Activated CD8-positive, alpha-beta T cell treated with anti-CD3 and anti-CD28 coated beads, Interleukin-2, amount 10 ng/mL, durations not matched to agents 7 days and 5 days (primary cell): Measurements from ENCODE around the gene MUC4. TPM values are rescaled to one million over a fixed set of nuclear protein-coding genes. Genes with fewer than 3 reads are reported as not detected.
A peak's percentile ranks its signal among the peaks of the same experiment; 100 is the strongest.

Experiments used
- ATAC-seq: fragments of 150-1000 bp; cut with Tn5 transposase; one replicate; pipeline ENCODE4 v1.10.0; 2021; ENCODE audit warnings: moderate library complexity
- CTCF ChIA-PET: fragments of 350-600 bp; sonication (Branson Sonifier 250); formaldehyde crosslinking; loops from one replicate; lab custom pipeline; 2021; ENCODE audit warnings: antibody characterized with exemption; lab: Charles Lee
- POLR2A ChIA-PET: fragments of 350-600 bp; sonication (Branson Sonifier 250); formaldehyde crosslinking; loops from one replicate; lab custom pipeline; 2021; ENCODE audit warnings: antibody characterized with exemption; lab: Charles Lee
- DNase-seq: peaks from one replicate; pipeline ENCODE4 v3.0.0-alpha.2; 2020
- H3K27ac Mint-ChIP-seq: one replicate; pipeline ENCODE4 v1.8.0; 2021; ENCODE audit warnings: mild to moderate bottlenecking, mixed read lengths
- H3K27me3 Mint-ChIP-seq: one replicate; pipeline ENCODE4 v1.8.0; 2021; ENCODE audit warnings: low read depth, mixed read lengths
- H3K36me3 Mint-ChIP-seq: one replicate; pipeline ENCODE4 v1.8.0; 2021; ENCODE audit warnings: low read depth, mixed read lengths
- H3K4me1 Mint-ChIP-seq: one replicate; pipeline ENCODE4 v1.8.0; 2021; ENCODE audit warnings: low read depth, mixed read lengths
- H3K4me3 Mint-ChIP-seq: one replicate; pipeline ENCODE4 v1.8.0; 2021; ENCODE audit warnings: mild to moderate bottlenecking, mixed read lengths
- H3K9me3 Mint-ChIP-seq: one replicate; pipeline ENCODE4 v1.8.0; 2022; ENCODE audit warnings: mixed read lengths; ENCODE audit not compliant: insufficient read depth
- total RNA-seq, 2 experiments: library from RNA; stranded (reverse); gene quantifications; one replicate each; pipeline ENCODE4 v1.2.3, GENCODE V29; 2021

The MUC4 gene
- total RNA-seq = under 1 TPM in 1 of 2 experiments, not detected in 1; 0.05 TPM

DNA sequence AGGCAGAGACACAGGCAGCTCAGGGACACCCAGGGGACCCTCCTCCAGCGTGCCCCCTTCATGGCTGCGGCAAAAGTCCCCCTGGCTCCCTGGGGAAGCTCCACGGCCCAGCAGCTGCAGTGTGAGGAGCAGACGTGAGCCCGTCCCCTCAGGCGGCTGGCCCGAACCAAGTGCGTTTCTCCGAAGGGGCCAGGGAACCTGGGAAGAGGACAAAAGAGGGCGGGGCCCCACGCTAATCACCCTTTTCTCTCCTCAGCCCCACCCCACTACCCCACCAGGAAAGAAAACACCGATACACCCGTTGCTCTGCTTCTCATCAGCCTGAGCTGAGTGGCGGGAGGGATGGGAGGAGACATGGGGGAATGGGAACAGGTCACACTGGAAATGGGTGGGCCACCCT, at the start of gene MUC4:
TSS of gene MUC4 (minus strand) at position 174 of the 400 bp plus-strand sequence. CDS start at position 62, 112 bp downstream.
- ATAC-seq = no peak
- CTCF ChIA-PET = interaction anchor here (1.5 kb wide), 1 partner anchor 48 kb away, joined by 3 read pairs; no protein-coding TSS in a partner anchor

GRCh38 chr3:195860456-195860855, 48.7 kb upstream of the MUC4 start:
- Mint-ChIP-seq H3K27ac (no peak overlapping the region), H3K4me3 (no peak overlapping the region), H3K9me3 (no peaks in the 10 kb centered on the region), H3K36me3 (peaks cover 9% of the 10 kb centered on the region), H3K4me1 (peaks cover 4% of the 10 kb centered on the region), H3K27me3 (peaks cover 3% of the 10 kb centered on the region)
- POLR2A ChIA-PET = no interaction called here
- ATAC-seq (no peak), DNase-seq (no peak)
- CTCF ChIA-PET = interaction anchor here (1.0 to 6.3 kb wide), 6 partner anchors 8 to 60 kb away, joined by 3 to 126 read pairs (median 7); no protein-coding TSS in a partner anchor

More for the DNA sequence above, at the start of gene MUC4:
- peak within 1 kb of the TSS; percentile 20 for H3K27ac Mint-ChIP-seq
- POLR2A ChIA-PET = no interaction called here
- no peaks in the 10 kb centered on the region for H3K9me3 Mint-ChIP-seq
- peaks cover under 1% of the 10 kb centered on the region for H3K36me3 Mint-ChIP-seq
- H3K27me3 Mint-ChIP-seq = peaks cover 2% of the 10 kb centered on the region
- no peak within 1 kb of the TSS for H3K4me3 Mint-ChIP-seq
- no peak for DNase-seq
- peaks cover 21% of the 10 kb centered on the region for H3K4me1 Mint-ChIP-seq

DNA sequence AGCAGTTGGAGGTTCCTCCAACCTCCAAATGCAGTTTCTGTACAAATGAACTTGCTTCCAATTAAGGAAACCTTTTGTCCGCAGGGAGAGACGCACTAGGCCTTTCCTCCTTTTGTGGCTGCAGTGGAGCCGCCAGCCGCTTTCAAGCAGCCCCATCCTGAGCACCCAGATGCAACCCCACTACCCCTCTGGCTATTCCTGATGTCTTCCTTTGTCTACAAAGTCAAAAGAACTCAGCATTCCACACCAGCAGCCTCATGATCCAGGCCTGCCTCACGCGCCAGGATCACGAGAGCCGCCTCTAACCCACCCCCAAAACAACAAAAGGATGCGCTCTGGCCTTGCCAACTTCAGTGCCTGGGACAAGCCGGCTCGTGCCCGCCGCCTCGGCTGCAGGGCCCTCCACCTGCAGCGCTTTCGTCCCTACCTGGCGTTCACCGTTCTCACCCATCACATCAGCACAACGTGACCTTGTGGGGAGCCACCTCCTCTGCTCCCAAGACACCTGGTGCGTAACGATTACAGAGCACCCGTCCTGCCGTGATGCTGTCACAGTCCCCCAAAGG, 48.2 kb upstream of the MUC4 start:
- CTCF ChIA-PET = interaction anchor here (0.6 to 6.3 kb wide), 25 partner anchors 9 to 167 kb away, joined by 3 to 126 read pairs (median 4); partner anchors contain the start of genes MUC4 and TNK2
- Mint-ChIP-seq H3K36me3 (peaks cover 7% of the 10 kb centered on the region), H3K27ac (peak overlapping the region; percentile 14), H3K9me3 (no peaks in the 10 kb centered on the region), H3K4me3 (peak overlapping the region; percentile 66), H3K4me1 (peaks cover 4% of the 10 kb centered on the region), H3K27me3 (peaks cover 3% of the 10 kb centered on the region)
- no peak for DNase-seq
- no peak for ATAC-seq
- POLR2A ChIA-PET = interaction anchor here (1.0 kb wide), 2 partner anchors 47 to 55 kb away, joined by 3 read pairs; no protein-coding TSS in a partner anchor

- H3K27ac Mint-ChIP-seq = no peak overlapping the region
- ATAC-seq = peak; percentile 62
- H3K27me3 Mint-ChIP-seq = peaks cover 3% of the 10 kb centered on the region
- DNase-seq = peak; percentile 82
- peaks cover 4% of the 10 kb centered on the region for H3K4me1 Mint-ChIP-seq
- CTCF ChIA-PET = interaction anchor here (0.6 to 6.3 kb wide), 24 partner anchors 9 to 166 kb away, joined by 3 to 126 read pairs (median 4); partner anchors contain the start of genes MUC4 and TNK2
- H3K36me3 Mint-ChIP-seq = peaks cover 7% of the 10 kb centered on the region
- H3K9me3 Mint-ChIP-seq = no peaks in the 10 kb centered on the region
- POLR2A ChIA-PET = interaction anchor here (1.0 kb wide), 2 partner anchors 48 to 56 kb away, joined by 3 read pairs; no protein-coding TSS in a partner anchor
- peak overlapping the region; percentile 66 for H3K4me3 Mint-ChIP-seq
These were observed 47.5 kb upstream of the MUC4 start for GRCh38 chr3:195859061-195859845.

- Mint-ChIP-seq H3K36me3 (no peaks in the 10 kb centered on the region), H3K27ac (no peak overlapping the region), H3K27me3 (peaks cover 5% of the 10 kb centered on the region), H3K4me3 (no peak overlapping the region), H3K4me1 (peaks cover 7% of the 10 kb centered on the region), H3K9me3 (no peaks in the 10 kb centered on the region)
- POLR2A ChIA-PET = interaction anchor here (1.3 kb wide), 1 partner anchor 52 kb away, joined by 4 read pairs; the partner anchor contains the start of gene TNK2
- ATAC-seq (no peak), DNase-seq (no peak)
- CTCF ChIA-PET = interaction anchor here (1.2 to 3.0 kb wide), 4 partner anchors 33 to 62 kb away, joined by 3 to 22 read pairs (median 10); no protein-coding TSS in a partner anchor
These were observed 44.8 kb upstream of the MUC4 start for GRCh38 chr3:195856410-195857084.

- H3K27me3 Mint-ChIP-seq = peaks cover 5% of the 10 kb centered on the region
- no peak overlapping the region for H3K27ac Mint-ChIP-seq
- no peaks in the 10 kb centered on the region for H3K9me3 Mint-ChIP-seq
- no peak for ATAC-seq
- ChIA-PET POLR2A (interaction anchor here (1.3 kb wide), 1 partner anchor 52 kb away, joined by 4 read pairs; the partner anchor contains the start of gene TNK2), CTCF (interaction anchor here (1.2 to 3.0 kb wide), 4 partner anchors 34 to 63 kb away, joined by 3 to 22 read pairs (median 10); no protein-coding TSS in a partner anchor)
- H3K4me1 Mint-ChIP-seq = peaks cover 13% of the 10 kb centered on the region
- H3K4me3 Mint-ChIP-seq = no peak overlapping the region
- no peaks in the 10 kb centered on the region for H3K36me3 Mint-ChIP-seq
- DNase-seq = no peak
These were observed 44.0 kb upstream of the MUC4 start for GRCh38 chr3:195855471-195856409.

- CTCF ChIA-PET = interaction anchor here (3.0 kb wide), 1 partner anchor 40 kb away, joined by 22 read pairs; no protein-coding TSS in a partner anchor
- Mint-ChIP-seq H3K4me1 (peaks cover 15% of the 10 kb centered on the region), H3K27me3 (peaks cover 5% of the 10 kb centered on the region), H3K36me3 (no peaks in the 10 kb centered on the region), H3K9me3 (no peaks in the 10 kb centered on the region), H3K4me3 (no peak overlapping the region), H3K27ac (no peak overlapping the region)
- DNase-seq (no peak), ATAC-seq (no peak)
- POLR2A ChIA-PET = no interaction called here
These were observed 43.0 kb upstream of the MUC4 start for GRCh38 chr3:195854628-195855294.

- Mint-ChIP-seq H3K27me3 (peaks cover 5% of the 10 kb centered on the region), H3K4me1 (peaks cover 11% of the 10 kb centered on the region), H3K36me3 (no peaks in the 10 kb centered on the region), H3K27ac (no peak overlapping the region), H3K9me3 (no peaks in the 10 kb centered on the region), H3K4me3 (no peak overlapping the region)
- ChIA-PET CTCF (interaction anchor here (3.0 kb wide), 1 partner anchor 41 kb away, joined by 22 read pairs; no protein-coding TSS in a partner anchor), POLR2A (no interaction called here)
- ATAC-seq (no peak), DNase-seq (no peak)
These were observed 42.3 kb upstream of the MUC4 start for GRCh38 chr3:195853996-195854395.

DNA sequence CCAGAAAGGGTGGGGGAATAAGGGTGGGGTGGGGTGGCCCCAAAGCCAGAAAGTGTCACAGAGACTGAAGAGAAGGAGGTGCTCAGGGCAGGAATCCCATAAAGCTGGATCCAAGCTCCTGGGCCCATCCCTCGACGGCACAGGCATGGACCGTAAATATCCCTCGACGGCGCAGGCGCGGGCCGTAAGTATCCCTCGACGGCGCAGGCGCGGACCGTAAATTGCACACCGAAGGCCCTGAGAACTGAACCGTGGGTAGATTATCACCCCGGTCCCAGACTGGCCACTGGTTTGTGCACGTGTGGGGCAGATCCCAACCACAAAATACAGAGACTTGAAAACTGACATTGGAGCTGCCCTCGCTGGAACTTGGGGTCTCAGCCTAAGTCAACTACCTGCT, 41.3 kb upstream of the MUC4 start:
- Mint-ChIP-seq H3K27me3 (peaks cover 2% of the 10 kb centered on the region), H3K27ac (no peak overlapping the region), H3K36me3 (no peaks in the 10 kb centered on the region), H3K4me1 (peaks cover 11% of the 10 kb centered on the region), H3K9me3 (no peaks in the 10 kb centered on the region), H3K4me3 (no peak overlapping the region)
- DNase-seq (no peak), ATAC-seq (no peak)
- ChIA-PET CTCF (interaction anchor here (0.7 to 2.2 kb wide), 4 partner anchors 8 to 166 kb away, joined by 3 to 5 read pairs (median 4); no protein-coding TSS in a partner anchor), POLR2A (no interaction called here)
